H1 (cell line): Measurements from ENCODE around the gene PDK4. TPM values are rescaled to one million over a fixed set of nuclear protein-coding genes. Genes with fewer than 3 reads are reported as not detected.

ENCODE experiments used
- ZNF274 ChIP-seq: IDR thresholded peaks from 2 replicates; pipeline ENCODE4 v1.7.0; 2012; ENCODE audit warnings: low read length, borderline replicate concordance; ENCODE audit errors: extremely low read depth
- polyA plus RNA-seq, 7 experiments: library from polyadenylated mRNA; depleted of rRNA in 3 of 7; stranded (reverse) in 5 of 7; unstranded in 2 of 7; fragments of >200 nt in 5 of 7; fragments of 200-250 nt in 2 of 7; gene quantifications; 1 replicate in 5 of 7; 2 replicates in 1 of 7; 4 replicates in 1 of 7; pipeline versions ENCODE4 v1.2.1 to v1.2.3, GENCODE V29; 2011 to 2013; ENCODE audit warnings: missing spikeins in 2 of 7, mixed read lengths in 2 of 7
- total RNA-seq: library from RNA; stranded (reverse); fragmentation: NEBNext Ultra II Directional; extraction: Animal tissue kit (Norgen Biotek cat#: 25700); gene quantifications from 2 replicates; pipeline ENCODE4 v1.2.1, GENCODE V29; 2021

Gene PDK4
- total and polyA plus RNA-seq, 2 of the 8 experiments (the other 6 are each of a cell fraction or from before 2014, with no cell fraction given), result 0.26 TPM; not detected in 1

DNA sequence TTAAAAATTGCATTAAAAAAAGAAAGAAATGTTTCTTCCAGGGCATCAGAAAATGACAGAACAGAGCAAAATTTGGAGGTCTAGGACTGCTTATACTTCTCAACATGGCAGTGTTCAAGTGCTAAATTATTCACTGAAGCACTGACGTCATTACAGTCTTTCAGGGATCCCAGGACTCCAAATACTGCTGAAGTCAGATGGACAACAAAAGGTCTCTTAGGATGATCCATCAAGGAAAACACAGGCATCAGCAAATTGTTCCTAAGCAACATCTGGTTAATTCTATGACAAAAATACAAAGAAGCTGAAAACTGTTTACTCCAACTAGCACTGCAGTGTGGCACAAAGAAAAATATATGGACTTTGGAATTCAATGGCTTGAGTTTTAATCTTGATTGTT is 52.1 kb downstream of the PDK4 start (continued):
- TF ChIP-seq ZNF274, result no peak
- TF ChIP-seq, all 59 proteins: peak for 0
